GM18505 (cell line): ENCODE data around the gene GABRA5.
"Not testable (repeated sequence)": the region's sequence is repeated elsewhere in the genome, so short reads cannot be mapped to it uniquely, and the experiment has no call there.

Source experiments
- ATAC-seq: cut with Tn5 transposase; IDR thresholded peaks from one replicate; pipeline ENCODE4 v1.9.1; 2021; ENCODE audit not compliant: unreplicated experiment
- POLR2A ChIP-seq: IDR thresholded peaks from 4 replicates; pipeline ENCODE4 v1.6.1; 2011; ENCODE audit warnings: borderline replicate concordance; ENCODE audit not compliant: insufficient read depth, insufficient read length; ENCODE audit errors: extremely low read depth

GABRA5 gene

DNA sequence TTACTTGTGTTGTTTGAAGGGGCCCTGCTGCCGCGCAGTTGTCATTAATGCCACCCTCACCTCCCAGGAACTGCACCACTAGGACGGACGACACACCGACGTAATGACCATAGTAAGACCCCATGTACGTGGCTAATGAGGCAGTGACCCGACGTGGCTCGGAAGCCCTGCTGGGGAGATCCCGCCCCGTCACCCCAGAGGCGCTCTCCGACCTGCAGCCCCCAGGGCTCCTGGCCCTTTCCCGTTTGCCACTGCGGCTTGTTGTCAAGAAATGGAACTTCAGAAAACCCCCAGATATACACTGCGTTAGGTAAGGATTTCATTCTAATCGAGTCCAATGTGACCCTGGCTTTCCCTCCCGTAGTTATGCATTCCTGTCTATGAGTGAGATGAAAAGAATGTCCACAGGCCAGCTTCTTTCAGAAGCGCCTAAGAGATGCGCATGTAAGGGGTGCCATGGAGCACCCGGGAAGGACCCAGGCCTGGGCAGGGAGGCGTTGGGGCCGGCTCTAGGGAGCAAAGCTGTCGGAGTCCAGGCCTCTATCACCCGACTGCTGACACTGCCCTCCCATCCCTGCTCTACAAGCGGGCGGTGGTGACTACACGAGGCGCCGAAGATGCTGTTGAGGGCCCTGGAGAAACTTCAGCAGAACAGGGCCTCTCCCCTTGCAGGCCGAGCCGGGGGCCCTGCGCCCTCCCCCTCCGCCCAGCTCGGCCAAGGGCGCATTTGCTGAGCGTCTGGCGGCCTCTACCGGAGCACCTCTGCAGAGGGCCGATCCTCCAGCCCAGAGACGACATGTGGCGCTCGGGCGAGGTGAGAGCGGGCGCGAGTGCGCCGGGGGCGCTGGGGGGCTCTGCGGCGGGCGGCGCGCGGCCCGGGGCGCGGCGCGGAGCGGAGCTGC, at the start of gene GABRA5:
TSS of gene GABRA5 (plus strand) at position 765 of the 902 bp plus-strand sequence. CDS start 2,187 bp downstream, outside the sequence.
- no peak for ATAC-seq
- no peak for TF ChIP-seq POLR2A

DNA sequence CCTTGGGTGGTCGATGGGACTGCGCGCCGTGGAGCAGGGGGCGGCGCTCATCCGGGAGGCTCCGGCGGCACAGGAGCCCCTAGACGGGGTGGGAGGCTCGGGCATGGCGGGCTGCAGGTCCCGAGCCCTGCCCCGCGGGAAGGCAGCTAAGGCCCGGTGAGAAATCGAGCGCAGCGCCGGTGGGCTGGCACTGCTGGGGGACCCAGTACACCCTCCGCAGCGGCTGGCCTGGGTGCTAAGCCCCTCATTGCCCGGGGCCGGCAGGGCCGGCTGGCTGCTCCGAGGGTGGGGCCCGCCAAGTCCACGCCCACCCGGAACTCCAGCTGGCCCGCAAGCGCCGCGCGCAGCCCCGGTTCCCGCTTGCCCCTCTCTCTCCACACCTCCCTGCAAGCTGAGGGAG, 35.7 kb upstream of the GABRA5 start:
- ATAC-seq = not testable (repeated sequence)

DNA sequence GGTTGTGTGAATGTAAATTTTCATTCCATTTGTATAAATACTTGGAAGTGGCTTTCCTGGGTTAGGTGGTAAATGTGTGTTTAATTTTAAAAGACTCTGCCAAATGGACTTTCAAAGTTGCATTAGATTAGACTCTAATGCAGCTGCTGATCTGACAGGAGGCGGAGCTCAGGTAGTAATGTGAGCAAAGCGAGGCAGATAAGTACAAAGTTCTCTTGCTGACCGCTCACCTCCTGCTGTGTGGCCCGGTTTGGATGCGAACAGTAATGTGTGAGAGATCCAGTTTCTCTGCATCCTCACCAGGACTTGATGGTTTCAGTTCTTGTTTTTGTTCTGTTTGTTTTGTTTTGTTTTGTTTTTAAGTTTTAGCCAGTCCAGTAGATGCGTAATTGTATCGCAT, 34.9 kb upstream of the GABRA5 start:
- no peak for TF ChIP-seq POLR2A
- no peak for ATAC-seq

DNA sequence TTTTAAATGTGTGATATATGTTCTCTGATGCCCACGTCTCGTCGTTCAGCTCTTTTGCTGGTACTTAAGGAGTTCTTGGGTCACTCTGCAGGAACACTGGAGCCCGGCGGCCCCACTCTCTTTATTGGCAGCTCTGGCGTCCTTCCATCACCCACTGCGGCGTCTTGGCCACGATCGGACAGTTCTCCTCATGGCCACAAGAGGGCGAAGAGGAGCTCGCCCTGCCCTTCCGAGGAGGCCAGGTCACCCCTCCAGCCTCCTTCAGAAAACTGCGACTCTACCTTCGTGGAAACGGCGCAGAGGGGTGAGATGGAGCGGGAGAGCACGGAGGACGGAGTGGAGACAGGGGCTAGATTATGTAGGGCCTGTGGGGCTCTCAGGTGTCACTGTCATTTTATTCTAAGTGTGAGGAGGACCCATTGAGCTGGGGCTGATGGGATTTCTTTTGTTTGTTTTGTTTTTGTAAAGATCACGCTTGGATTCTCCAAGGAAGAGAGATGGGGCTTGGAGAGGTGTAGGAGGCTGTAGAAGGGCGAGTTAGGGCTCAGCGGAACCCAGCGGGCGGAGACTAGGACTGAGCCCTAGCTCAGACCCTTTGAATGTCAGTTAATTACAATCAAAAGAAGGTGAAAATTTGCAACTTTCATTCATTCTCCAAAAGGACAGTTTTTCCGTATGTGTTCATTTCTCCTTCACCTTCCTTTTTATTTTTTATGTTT, 28.0 kb upstream of the GABRA5 start:
- TF ChIP-seq POLR2A = no peak
- no peak for ATAC-seq

DNA sequence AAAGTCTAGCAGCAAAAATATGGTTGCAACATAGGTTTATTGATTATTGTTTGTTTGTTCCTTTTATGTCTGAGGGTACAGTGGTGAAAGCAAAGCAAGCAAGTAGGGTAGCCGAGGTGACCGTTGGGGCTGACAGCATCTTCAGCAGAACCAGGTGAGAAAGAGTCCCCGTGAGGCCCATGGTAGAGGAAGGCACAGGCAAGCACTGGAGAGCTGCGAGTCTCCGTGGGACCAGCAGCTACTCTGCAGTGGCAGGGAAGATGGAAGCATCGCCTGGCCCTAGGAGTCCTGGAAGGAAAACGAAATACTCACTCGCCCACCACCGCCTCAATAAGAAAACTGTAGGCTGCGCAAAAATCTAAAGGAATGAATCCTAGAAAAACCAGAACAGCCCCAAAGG, 25.3 kb upstream of the GABRA5 start:
- no peak for ATAC-seq
- TF ChIP-seq POLR2A = no peak

DNA sequence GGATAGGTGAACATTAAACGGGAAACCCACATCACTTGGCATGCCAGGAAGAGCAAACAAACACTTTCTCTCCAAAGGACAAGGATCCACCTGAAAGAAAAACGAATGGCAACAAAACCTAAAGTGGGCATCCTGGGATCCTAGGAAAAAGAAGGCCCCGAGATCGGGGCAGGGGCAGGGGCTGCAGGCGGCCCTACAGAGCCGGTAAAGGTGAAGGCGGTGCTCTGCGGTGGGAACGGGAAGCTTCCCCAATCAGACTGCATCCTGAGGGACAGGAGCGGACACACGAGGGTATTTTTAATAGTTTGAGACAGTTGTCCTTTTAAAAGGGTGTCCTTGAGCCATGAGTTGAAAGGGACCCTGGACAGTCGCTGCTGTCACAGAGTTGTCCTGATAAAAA, 24.9 kb upstream of the GABRA5 start:
- TF ChIP-seq POLR2A = no peak
- no peak for ATAC-seq

DNA sequence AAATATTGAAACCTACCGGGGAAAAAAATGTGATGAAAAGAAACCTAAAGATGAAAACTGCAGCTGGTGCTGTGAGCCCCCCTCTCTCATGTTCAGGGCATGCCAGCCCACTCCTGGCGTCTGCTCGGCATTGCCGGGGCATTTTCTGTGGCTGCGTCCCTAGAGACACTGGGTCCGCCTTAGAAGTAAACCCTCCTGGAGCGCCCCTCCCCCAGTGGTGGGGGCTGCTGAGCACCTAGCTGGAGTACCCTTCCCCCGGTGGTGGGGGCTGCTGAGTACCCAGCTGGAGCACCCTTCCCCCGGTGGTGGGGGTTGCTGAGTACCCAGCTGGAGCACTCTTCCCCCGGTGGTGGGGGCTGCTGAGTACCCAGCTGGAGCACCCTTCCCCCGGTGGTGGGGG, 24.5 kb upstream of the GABRA5 start:
- ATAC-seq = no peak
- no peak for TF ChIP-seq POLR2A

DNA sequence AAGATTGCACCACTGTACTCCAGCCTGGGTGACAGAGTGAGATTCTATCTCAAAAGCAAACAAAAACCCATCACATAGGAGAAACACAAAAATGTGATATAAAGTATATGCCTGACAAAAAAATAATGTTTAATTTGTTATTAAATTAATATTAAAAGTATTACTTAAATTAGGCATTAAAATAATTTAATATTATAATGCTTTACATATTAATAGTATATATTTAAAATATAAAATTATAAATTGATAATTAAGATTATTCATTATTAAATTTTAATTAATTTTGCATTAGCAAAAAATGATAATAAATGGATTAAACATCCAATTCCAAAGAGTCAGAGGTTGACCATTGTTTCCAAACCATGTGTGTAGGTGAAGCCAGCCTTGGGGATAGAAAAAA, 22.0 kb upstream of the GABRA5 start:
- no peak for TF ChIP-seq POLR2A

DNA sequence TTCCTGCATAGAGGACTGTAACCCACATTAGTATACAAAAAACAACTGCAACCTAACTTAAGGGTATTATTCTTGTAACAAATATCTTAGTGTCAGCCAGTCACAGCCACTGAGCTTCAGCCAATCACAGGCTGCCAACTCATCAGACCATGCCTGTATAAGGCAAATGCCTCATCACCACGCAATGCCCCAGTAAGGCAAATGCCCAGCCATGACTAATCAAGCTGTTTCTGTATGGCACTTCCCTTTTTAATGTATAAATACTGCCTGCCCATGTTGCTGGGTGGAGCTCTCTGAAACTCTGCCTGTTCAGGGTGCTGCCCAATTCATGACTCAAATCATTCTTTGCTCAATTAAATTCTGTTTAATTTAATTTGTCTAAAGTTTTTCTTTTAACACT, 18.4 kb upstream of the GABRA5 start:
- no peak for TF ChIP-seq POLR2A
- ATAC-seq = no peak

More for the DNA sequence above, 22.0 kb upstream of the GABRA5 start:
- no peak for ATAC-seq

DNA sequence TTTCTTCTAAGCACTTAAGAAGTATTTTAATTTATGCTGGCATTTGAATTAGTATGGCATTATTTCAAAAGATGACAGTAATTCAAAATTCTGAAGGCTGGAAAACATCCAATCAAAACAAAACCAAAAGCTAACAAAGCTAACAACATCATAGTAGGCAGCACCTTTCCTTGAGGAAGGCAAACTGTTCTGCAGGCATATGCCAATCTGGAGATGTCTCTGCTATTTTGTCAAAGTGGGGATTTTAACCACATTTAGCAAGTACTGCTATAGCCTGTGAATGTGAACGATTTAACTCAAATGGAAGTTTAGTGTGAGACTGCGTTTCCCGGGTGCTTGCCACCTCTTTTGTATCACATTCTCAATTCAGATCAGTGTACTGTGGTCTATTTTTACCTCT, 16.7 kb upstream of the GABRA5 start:
- no peak for ATAC-seq
- no peak for TF ChIP-seq POLR2A

DNA sequence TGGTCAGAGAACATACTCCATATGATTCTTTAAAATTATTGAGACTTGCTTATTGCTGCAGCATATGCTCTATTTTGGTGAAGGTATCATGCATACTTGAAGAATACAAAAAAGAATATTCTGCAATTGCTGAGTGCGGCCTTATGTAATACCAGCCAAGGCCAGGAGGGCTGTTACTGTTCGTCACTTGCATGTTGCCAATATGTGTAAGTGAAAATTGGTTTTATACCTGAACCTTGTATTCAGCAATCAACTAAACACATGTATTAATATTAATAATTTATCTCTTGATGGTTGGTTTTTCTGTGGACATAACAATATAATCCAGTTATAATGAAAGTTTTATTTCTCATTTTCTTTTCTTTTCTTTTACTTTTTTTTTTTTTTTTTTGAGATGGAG, 13.9 kb upstream of the GABRA5 start:
- TF ChIP-seq POLR2A = no peak
- ATAC-seq = no peak

DNA sequence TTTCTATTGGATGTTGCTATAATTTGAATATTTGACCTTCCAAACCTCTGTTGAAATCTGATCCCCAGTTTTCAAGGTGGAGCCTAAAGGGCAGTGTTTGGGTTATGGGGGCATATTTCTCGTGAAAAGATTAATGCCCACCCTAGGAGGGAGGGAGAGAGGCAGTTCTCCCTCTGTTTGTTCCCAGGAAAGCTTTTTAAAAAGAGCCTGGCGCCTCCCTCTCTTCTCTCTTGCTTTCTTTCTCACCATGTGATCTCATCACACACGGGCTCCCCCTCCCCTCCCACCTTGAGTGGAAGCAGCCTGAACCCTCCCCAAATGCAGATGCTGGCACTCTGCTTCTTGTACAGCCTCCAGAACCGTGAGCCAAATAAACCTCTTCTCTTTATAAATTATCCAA, 12.4 kb upstream of the GABRA5 start:
- TF ChIP-seq POLR2A = no peak
- no peak for ATAC-seq

DNA sequence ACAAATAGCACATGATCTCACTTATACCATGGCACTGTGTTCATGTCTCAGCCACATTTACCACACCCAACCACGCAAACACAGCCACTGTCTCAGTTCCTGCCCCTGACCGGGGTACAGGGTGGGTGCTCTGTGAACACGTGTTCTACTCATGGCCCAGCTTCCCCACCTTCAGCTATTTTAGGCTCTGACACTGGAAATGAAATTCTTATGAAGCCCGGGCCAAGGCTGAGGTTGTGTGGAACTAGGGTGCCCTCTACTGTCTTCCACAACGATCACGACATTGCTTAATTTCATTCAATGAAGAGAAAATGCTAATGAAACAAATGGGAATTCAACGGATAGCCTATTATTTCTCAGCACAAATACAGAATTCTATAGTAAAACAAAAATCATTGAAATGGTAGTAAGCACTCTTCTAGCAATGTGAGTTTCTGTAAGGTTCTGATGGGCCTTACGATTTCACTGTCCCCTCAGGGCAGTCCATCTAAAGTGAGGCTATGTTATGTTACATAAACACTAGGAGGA, 2.1 kb upstream of the GABRA5 start:
- no peak for ATAC-seq
- no peak for TF ChIP-seq POLR2A

DNA sequence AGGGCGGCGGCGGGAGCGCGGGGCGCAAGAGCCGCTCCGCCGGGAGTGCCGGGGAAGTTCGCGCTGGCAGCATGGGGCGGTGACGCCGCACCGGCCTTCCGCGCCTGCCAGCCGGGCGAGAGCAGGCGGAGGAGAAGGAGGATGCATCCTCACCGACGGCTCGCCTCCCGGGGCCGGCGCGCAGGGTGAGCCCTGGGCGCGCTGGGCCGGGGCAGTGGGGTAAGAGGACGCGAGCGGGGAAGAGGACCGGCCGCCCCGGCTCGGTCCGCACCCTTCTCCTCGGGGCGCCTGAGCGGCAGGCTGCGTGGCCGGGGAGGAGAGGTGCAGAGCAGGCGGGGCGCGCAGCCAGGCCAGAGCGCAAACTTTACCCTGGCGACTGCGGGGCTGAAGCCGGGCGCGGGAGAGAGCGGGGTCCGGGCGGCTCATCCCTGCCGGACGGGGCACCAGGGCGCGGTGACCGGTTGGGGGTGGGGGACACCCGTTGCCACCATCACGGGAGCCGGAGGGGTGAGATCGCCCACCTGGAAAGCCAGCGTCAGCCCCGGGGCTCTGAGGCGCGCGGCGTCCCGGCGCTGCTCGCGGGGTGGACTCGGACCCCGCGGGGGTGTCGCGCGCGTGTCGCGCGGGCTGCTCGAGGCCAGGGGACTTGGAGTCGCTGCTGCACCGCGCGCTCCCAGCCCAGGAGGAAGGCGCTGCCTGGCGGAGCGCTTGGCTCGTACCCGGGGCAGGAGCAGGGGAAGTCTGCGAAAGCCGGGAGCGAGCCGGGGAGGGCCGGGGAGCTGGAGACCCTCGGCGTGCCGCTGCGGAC, 542 bp downstream of the GABRA5 start:
- no peak for TF ChIP-seq POLR2A
- no peak for ATAC-seq
